GM23338 (cell line): ENCODE measurements around the gene TIPRL. TPM values are rescaled to one million over a fixed set of nuclear protein-coding genes. Genes with fewer than 3 reads are reported as not detected.

ENCODE experiments used
- ATAC-seq: fragments of 200-7000 bp; cut with Tn5 transposase; 3 replicates; pipeline ENCODE4 v1.9.1; 2020
- DNase-seq: peaks from one replicate; pipeline ENCODE4 v3.0.0-alpha.2; 2015; ENCODE audit warnings: low spot score
- H2AFZ ChIP-seq: fragments of 200-600 bp; sonication (generic); 2 replicates; pipeline ENCODE4 v1.8.0; 2016; ENCODE audit warnings: antibody characterized with exemption, mild to moderate bottlenecking, moderate library complexity
- H3F3A ChIP-seq: fragments of 200-600 bp; sonication (generic); replicated peaks from 2 replicates; pipeline ENCODE4 v1.8.0; 2017; ENCODE audit warnings: antibody characterized with exemption, mixed run types, low read depth
- H3K27ac ChIP-seq: fragments of 200-600 bp; sonication (generic); 2 replicates; pipeline ENCODE4 v1.6.1; 2016; ENCODE audit warnings: low read depth
- H3K27me3 ChIP-seq: fragments of 200-600 bp; sonication (generic); 2 replicates; pipeline ENCODE4 v1.8.0; 2016; ENCODE audit warnings: mild to moderate bottlenecking, mixed run types, moderate library complexity; ENCODE audit not compliant: insufficient read depth
- H3K36me3 ChIP-seq: fragments of 200-600 bp; sonication (generic); 2 replicates; pipeline ENCODE4 v1.8.0; 2016; ENCODE audit warnings: mild to moderate bottlenecking; ENCODE audit not compliant: insufficient read depth
- H3K4me1 ChIP-seq: fragments of 200-600 bp; sonication (generic); 2 replicates; pipeline ENCODE4 v1.8.0; 2016; ENCODE audit warnings: mild to moderate bottlenecking, moderate library complexity; ENCODE audit not compliant: insufficient read depth
- H3K4me2 ChIP-seq: fragments of 200-600 bp; sonication (generic); 2 replicates; pipeline ENCODE4 v1.7.1; 2017; ENCODE audit warnings: mixed run types
- H3K4me3 ChIP-seq: fragments of 200-600 bp; sonication (generic); 2 replicates; pipeline ENCODE4 v1.6.1; 2016; ENCODE audit warnings: mixed run types
- H3K79me2 ChIP-seq: fragments of 200-600 bp; sonication (generic); replicated peaks from 2 replicates; pipeline ENCODE4 v1.8.0; 2017; ENCODE audit warnings: mild to moderate bottlenecking; ENCODE audit not compliant: insufficient read depth
- H3K9me2 ChIP-seq: fragments of 200-600 bp; sonication (generic); 2 replicates; pipeline ENCODE4 v1.8.0; 2017; ENCODE audit not compliant: insufficient read depth
- H4K20me1 ChIP-seq: fragments of 200-600 bp; sonication (generic); replicated peaks from 2 replicates; pipeline ENCODE4 v1.8.0; 2017; ENCODE audit warnings: mild to moderate bottlenecking; ENCODE audit not compliant: insufficient read depth
- H3K27ac Mint-ChIP-seq: 2 replicates; pipeline ENCODE4 v1.8.0; 2020; ENCODE audit warnings: inconsistent platforms, mild to moderate bottlenecking, moderate library complexity, mixed read lengths
- H3K27me3 Mint-ChIP-seq: 3 replicates; pipeline ENCODE4 v1.8.0; 2022; ENCODE audit warnings: low read depth, mild to moderate bottlenecking, moderate library complexity, mixed read lengths, inconsistent platforms; ENCODE audit not compliant: insufficient read depth, poor library complexity
- H3K36me3 Mint-ChIP-seq: 3 replicates; pipeline ENCODE4 v1.8.0; 2021; ENCODE audit warnings: low read depth, mild to moderate bottlenecking, inconsistent platforms, moderate library complexity, mixed read lengths
- H3K4me1 Mint-ChIP-seq: 3 replicates; pipeline ENCODE4 v1.8.0; 2020; ENCODE audit warnings: mild to moderate bottlenecking, inconsistent platforms, mixed read lengths
- H3K4me3 Mint-ChIP-seq: 3 replicates; pipeline ENCODE4 v1.8.0; 2021; ENCODE audit warnings: moderate library complexity, mild to moderate bottlenecking, inconsistent platforms, mixed read lengths
- H3K9me3 Mint-ChIP-seq: 3 replicates; pipeline ENCODE4 v1.8.0; 2020; ENCODE audit warnings: moderate library complexity, mild to moderate bottlenecking, inconsistent platforms, mixed read lengths
- EZH2 ChIP-seq: fragments of 200-600 bp; sonication (generic); IDR thresholded peaks from one replicate; pipeline ENCODE4 v1.8.0; 2017; ENCODE audit warnings: antibody characterized with exemption, mild to moderate bottlenecking, low read depth; ENCODE audit not compliant: unreplicated experiment
- EZH2phosphoT487 ChIP-seq: fragments of 200-600 bp; sonication (generic); IDR thresholded peaks from one replicate; pipeline ENCODE4 v1.8.1; 2018; ENCODE audit warnings: antibody characterized with exemption; ENCODE audit not compliant: unreplicated experiment
- NANOG ChIP-seq: IDR thresholded peaks from 2 replicates; pipeline ENCODE4 v1.6.1; 2016; ENCODE audit warnings: antibody characterized with exemption, borderline replicate concordance
- POLR2AphosphoS5 ChIP-seq: IDR thresholded peaks from 2 replicates; pipeline ENCODE4 v1.6.1; 2016; ENCODE audit warnings: antibody characterized with exemption, low read depth
- STAT1 ChIP-seq: IDR thresholded peaks from one replicate; pipeline ENCODE4 v1.6.1; 2016; ENCODE audit warnings: antibody characterized with exemption; ENCODE audit not compliant: unreplicated experiment
- ZNF114 ChIP-seq: fragments of 250-450 bp; sonication (Bioruptor Pico); IDR thresholded peaks from 2 replicates; pipeline ENCODE4 v1.5.0; 2020; ENCODE audit warnings: mild to moderate bottlenecking, moderate library complexity
- ZNF331 ChIP-seq: fragments of 250-450 bp; sonication (Bioruptor Pico); IDR thresholded peaks from 2 replicates; pipeline ENCODE4 v1.5.0; 2020; ENCODE audit warnings: low read depth, mild to moderate bottlenecking, moderate library complexity
- polyA plus RNA-seq: library from polyadenylated mRNA; unstranded; fragments of >200 nt; fragmentation: Nextera tagmentation; extraction: Ambion mirVana; gene quantifications from 2 replicates; pipeline ENCODE4 v1.2.1, GENCODE V29; 2016
- total RNA-seq: library from RNA; depleted of rRNA; stranded (reverse); fragments of >200 nt; shearing (Covaris generic); gene quantifications from 2 replicates; pipeline ENCODE4 v1.2.3, GENCODE V29; 2014
- TF ChIP-seq, protein P1 (sequence below): fragments of 250-450 bp; sonication (Bioruptor Pico); IDR thresholded peaks from 2 replicates; pipeline ENCODE4 v1.5.0; 2020; ENCODE audit warnings: mild to moderate bottlenecking, moderate library complexity
- TF ChIP-seq, protein P2 (sequence below), 2 experiments: fragments of 200-600 bp in 1 of 2; sonication (generic) in 1 of 2; conservative IDR thresholded peaks; 2 replicates each; pipeline versions ENCODE4 v1.5.1 to v1.6.1; 2016 to 2017; ENCODE audit warnings: antibody characterized with exemption in 2 of 2, low read depth in 2 of 2, mild to moderate bottlenecking in 2 of 2, moderate library complexity in 1 of 2
- TF ChIP-seq, protein P3 (sequence below): IDR thresholded peaks from one replicate; pipeline ENCODE4 v1.6.1; 2018; ENCODE audit warnings: antibody characterized with exemption; ENCODE audit not compliant: unreplicated experiment
- TF ChIP-seq, protein P4 (sequence below): IDR thresholded peaks from 2 replicates; pipeline ENCODE4 v1.6.1; 2016; ENCODE audit warnings: antibody characterized with exemption

TIPRL gene
- total and polyA plus RNA-seq, 2 experiments from 2014 or later, result 15.9 to 32.0 TPM

DNA sequence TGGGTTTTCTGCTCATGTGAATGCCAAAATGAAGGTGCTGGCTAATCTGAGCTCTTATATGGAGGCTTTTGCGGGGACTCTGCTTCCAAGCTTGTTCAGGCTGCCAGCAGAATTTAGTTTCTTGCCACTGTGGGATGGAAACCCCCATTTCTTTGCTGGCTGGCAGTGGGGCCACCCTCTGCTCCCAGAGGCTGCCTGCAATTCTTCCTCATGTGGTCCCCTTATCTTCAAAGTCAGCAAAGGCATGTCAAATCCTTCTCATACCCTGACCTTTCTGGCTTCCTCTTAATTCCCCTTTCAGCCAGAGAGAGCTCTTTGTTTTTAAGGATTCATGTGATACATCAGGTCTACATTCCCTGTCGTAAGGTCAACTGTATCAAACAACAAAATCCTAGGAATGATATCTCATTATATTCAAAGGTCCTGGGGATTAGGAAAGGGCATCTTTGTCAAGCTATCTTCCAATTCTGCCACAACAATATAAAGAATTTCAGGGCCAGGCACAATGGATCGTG is 36.8 kb upstream of the TIPRL start:
- H3K4me3 Mint-ChIP-seq, result no peak overlapping the region

More for the DNA sequence above, 36.8 kb upstream of the TIPRL start:
- Histone ChIP-seq H3K4me2 (no peak overlapping the region), H4K20me1 (no peaks in the 10 kb centered on the region), H3K79me2 (no peaks in the 10 kb centered on the region), H3K4me3 (no peak overlapping the region), H3K27me3 (peaks cover 14% of the 10 kb centered on the region), H3K4me1 (peaks cover 12% of the 10 kb centered on the region), H2AFZ (no peak overlapping the region), H3F3A (no peaks in the 10 kb centered on the region), H3K9me2 (no peaks in the 10 kb centered on the region), H3K27ac (no peak overlapping the region), H3K36me3 (no peaks in the 10 kb centered on the region)
- DNase-seq, result no peak
- no peak for ATAC-seq
- no peak overlapping the region for H3K27ac Mint-ChIP-seq
- peaks cover 3% of the 10 kb centered on the region; the same call in 1 of the 3 replicates for H3K36me3 Mint-ChIP-seq
- peaks cover 12% of the 10 kb centered on the region for H3K4me1 Mint-ChIP-seq
- TF ChIP-seq ZNF114, result no peak
- no peak for TF ChIP-seq POLR2AphosphoS5
- no peak for TF ChIP-seq ZNF331 (CRISPR knock-in tag)
- TF ChIP-seq EZH2, result no peak
- TF ChIP-seq, protein P1, sequence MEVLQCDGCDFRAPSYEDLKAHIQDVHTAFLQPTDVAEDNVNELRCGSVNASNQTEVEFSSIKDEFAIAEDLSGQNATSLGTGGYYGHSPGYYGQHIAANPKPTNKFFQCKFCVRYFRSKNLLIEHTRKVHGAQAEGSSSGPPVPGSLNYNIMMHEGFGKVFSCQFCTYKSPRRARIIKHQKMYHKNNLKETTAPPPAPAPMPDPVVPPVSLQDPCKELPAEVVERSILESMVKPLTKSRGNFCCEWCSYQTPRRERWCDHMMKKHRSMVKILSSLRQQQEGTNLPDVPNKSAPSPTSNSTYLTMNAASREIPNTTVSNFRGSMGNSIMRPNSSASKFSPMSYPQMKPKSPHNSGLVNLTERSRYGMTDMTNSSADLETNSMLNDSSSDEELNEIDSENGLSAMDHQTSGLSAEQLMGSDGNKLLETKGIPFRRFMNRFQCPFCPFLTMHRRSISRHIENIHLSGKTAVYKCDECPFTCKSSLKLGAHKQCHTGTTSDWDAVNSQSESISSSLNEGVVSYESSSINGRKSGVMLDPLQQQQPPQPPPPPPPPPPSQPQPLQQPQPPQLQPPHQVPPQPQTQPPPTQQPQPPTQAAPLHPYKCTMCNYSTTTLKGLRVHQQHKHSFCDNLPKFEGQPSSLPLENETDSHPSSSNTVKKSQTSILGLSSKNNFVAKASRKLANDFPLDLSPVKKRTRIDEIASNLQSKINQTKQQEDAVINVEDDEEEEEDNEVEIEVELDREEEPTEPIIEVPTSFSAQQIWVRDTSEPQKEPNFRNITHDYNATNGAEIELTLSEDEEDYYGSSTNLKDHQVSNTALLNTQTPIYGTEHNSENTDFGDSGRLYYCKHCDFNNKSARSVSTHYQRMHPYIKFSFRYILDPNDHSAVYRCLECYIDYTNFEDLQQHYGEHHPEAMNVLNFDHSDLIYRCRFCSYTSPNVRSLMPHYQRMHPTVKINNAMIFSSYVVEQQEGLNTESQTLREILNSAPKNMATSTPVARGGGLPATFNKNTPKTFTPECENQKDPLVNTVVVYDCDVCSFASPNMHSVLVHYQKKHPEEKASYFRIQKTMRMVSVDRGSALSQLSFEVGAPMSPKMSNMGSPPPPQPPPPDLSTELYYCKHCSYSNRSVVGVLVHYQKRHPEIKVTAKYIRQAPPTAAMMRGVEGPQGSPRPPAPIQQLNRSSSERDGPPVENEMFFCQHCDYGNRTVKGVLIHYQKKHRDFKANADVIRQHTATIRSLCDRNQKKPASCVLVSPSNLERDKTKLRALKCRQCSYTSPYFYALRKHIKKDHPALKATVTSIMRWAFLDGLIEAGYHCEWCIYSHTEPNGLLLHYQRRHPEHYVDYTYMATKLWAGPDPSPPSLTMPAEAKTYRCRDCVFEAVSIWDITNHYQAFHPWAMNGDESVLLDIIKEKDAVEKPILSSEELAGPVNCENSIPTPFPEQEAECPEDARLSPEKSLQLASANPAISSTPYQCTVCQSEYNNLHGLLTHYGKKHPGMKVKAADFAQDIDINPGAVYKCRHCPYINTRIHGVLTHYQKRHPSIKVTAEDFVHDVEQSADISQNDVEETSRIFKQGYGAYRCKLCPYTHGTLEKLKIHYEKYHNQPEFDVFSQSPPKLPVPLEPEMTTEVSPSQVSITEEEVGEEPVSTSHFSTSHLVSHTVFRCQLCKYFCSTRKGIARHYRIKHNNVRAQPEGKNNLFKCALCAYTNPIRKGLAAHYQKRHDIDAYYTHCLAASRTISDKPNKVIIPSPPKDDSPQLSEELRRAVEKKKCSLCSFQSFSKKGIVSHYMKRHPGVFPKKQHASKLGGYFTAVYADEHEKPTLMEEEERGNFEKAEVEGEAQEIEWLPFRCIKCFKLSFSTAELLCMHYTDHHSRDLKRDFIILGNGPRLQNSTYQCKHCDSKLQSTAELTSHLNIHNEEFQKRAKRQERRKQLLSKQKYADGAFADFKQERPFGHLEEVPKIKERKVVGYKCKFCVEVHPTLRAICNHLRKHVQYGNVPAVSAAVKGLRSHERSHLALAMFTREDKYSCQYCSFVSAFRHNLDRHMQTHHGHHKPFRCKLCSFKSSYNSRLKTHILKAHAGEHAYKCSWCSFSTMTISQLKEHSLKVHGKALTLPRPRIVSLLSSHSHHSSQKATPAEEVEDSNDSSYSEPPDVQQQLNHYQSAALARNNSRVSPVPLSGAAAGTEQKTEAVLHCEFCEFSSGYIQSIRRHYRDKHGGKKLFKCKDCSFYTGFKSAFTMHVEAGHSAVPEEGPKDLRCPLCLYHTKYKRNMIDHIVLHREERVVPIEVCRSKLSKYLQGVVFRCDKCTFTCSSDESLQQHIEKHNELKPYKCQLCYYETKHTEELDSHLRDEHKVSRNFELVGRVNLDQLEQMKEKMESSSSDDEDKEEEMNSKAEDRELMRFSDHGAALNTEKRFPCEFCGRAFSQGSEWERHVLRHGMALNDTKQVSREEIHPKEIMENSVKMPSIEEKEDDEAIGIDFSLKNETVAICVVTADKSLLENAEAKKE (CRISPR knock-in tag), result no peak
- no peak for TF ChIP-seq NANOG
- TF ChIP-seq, protein P2, sequence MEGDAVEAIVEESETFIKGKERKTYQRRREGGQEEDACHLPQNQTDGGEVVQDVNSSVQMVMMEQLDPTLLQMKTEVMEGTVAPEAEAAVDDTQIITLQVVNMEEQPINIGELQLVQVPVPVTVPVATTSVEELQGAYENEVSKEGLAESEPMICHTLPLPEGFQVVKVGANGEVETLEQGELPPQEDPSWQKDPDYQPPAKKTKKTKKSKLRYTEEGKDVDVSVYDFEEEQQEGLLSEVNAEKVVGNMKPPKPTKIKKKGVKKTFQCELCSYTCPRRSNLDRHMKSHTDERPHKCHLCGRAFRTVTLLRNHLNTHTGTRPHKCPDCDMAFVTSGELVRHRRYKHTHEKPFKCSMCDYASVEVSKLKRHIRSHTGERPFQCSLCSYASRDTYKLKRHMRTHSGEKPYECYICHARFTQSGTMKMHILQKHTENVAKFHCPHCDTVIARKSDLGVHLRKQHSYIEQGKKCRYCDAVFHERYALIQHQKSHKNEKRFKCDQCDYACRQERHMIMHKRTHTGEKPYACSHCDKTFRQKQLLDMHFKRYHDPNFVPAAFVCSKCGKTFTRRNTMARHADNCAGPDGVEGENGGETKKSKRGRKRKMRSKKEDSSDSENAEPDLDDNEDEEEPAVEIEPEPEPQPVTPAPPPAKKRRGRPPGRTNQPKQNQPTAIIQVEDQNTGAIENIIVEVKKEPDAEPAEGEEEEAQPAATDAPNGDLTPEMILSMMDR (conservative IDR thresholded peaks at IDR 0.05; ENCODE audit: low read depth in 2 of 2), result no peak
- no peak for TF ChIP-seq EZH2phosphoT487
- TF ChIP-seq, protein P3, sequence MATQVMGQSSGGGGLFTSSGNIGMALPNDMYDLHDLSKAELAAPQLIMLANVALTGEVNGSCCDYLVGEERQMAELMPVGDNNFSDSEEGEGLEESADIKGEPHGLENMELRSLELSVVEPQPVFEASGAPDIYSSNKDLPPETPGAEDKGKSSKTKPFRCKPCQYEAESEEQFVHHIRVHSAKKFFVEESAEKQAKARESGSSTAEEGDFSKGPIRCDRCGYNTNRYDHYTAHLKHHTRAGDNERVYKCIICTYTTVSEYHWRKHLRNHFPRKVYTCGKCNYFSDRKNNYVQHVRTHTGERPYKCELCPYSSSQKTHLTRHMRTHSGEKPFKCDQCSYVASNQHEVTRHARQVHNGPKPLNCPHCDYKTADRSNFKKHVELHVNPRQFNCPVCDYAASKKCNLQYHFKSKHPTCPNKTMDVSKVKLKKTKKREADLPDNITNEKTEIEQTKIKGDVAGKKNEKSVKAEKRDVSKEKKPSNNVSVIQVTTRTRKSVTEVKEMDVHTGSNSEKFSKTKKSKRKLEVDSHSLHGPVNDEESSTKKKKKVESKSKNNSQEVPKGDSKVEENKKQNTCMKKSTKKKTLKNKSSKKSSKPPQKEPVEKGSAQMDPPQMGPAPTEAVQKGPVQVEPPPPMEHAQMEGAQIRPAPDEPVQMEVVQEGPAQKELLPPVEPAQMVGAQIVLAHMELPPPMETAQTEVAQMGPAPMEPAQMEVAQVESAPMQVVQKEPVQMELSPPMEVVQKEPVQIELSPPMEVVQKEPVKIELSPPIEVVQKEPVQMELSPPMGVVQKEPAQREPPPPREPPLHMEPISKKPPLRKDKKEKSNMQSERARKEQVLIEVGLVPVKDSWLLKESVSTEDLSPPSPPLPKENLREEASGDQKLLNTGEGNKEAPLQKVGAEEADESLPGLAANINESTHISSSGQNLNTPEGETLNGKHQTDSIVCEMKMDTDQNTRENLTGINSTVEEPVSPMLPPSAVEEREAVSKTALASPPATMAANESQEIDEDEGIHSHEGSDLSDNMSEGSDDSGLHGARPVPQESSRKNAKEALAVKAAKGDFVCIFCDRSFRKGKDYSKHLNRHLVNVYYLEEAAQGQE, result no peak
- TF ChIP-seq, protein P4, sequence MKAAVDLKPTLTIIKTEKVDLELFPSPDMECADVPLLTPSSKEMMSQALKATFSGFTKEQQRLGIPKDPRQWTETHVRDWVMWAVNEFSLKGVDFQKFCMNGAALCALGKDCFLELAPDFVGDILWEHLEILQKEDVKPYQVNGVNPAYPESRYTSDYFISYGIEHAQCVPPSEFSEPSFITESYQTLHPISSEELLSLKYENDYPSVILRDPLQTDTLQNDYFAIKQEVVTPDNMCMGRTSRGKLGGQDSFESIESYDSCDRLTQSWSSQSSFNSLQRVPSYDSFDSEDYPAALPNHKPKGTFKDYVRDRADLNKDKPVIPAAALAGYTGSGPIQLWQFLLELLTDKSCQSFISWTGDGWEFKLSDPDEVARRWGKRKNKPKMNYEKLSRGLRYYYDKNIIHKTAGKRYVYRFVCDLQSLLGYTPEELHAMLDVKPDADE, result no peak
- no peak for TF ChIP-seq STAT1
- H3K27me3 Mint-ChIP-seq, result peaks cover 5% of the 10 kb centered on the region
- no peaks in the 10 kb centered on the region; the same call in 2 of the 3 replicates for H3K9me3 Mint-ChIP-seq
